T-helper 9 cell (primary cell): ENCODE data around the gene GOLGA3.
"Not testable (repeated sequence)": the region's sequence is repeated elsewhere in the genome, so short reads cannot be mapped to it uniquely, and the experiment has no call there.

Experiments used
- DNase-seq: peaks from one replicate; pipeline ENCODE4 v3.0.0-alpha.2; 2020
- total RNA-seq, 2 donors: gene quantifications; one replicate each; lab custom pipeline; 2026; lab: John Stamatoyannopoulos, UW

Gene GOLGA3
- 165 to 240 reads per million in 2 donors for total RNA-seq

- peak; percentile 97 for DNase-seq
Observed at GRCh38 chr12:132828706-132829534, at the start of gene GOLGA3. Gene GOLGA3, minus strand, starts transcription at chr12:132828869. Its CDS starts 6,741 bp downstream, at chr12:132822128.

GRCh38 chr12:132874620-132875019 lies 46.0 kb upstream of the GOLGA3 start:
- not testable (repeated sequence) for DNase-seq

GRCh38 chr12:132874175-132874574 lies 45.5 kb upstream of the GOLGA3 start:
- DNase-seq = no peak

- DNase-seq = no peak
Observed at GRCh38 chr12:132873724-132874123, 45.1 kb upstream of the GOLGA3 start.

- DNase-seq = no peak
Observed at GRCh38 chr12:132872975-132873421, 44.3 kb upstream of the GOLGA3 start.

- no peak for DNase-seq
Observed at GRCh38 chr12:132872073-132872855, 43.6 kb upstream of the GOLGA3 start.

GRCh38 chr12:132869551-132869950 lies 40.9 kb upstream of the GOLGA3 start:
- no peak for DNase-seq

GRCh38 chr12:132866251-132866828 lies 37.7 kb upstream of the GOLGA3 start:
- DNase-seq = no peak

- no peak for DNase-seq
Observed at GRCh38 chr12:132861558-132861957, 32.9 kb upstream of the GOLGA3 start.

GRCh38 chr12:132858718-132859266 lies 30.1 kb upstream of the GOLGA3 start:
- no peak for DNase-seq

- not testable (repeated sequence) for DNase-seq
Observed at GRCh38 chr12:132857019-132857418, 28.4 kb upstream of the GOLGA3 start.

GRCh38 chr12:132856581-132856980 lies 27.9 kb upstream of the GOLGA3 start:
- DNase-seq = no peak

GRCh38 chr12:132855211-132855610 lies 26.5 kb upstream of the GOLGA3 start:
- DNase-seq = not testable (repeated sequence)

GRCh38 chr12:132853285-132854092 lies 24.8 kb upstream of the GOLGA3 start:
- DNase-seq = no peak

GRCh38 chr12:132852496-132852895 lies 23.8 kb upstream of the GOLGA3 start:
- no peak for DNase-seq

GRCh38 chr12:132851465-132851864 lies 22.8 kb upstream of the GOLGA3 start:
- DNase-seq = no peak

- no peak for DNase-seq
Observed at GRCh38 chr12:132850291-132850690, 21.6 kb upstream of the GOLGA3 start.

- no peak for DNase-seq
Observed at GRCh38 chr12:132848521-132848920, 19.9 kb upstream of the GOLGA3 start.

- no peak for DNase-seq
Observed at GRCh38 chr12:132847363-132848356, 19.0 kb upstream of the GOLGA3 start.

GRCh38 chr12:132844681-132845080 lies 16.0 kb upstream of the GOLGA3 start:
- DNase-seq = not testable (repeated sequence)
